Tongue (tissue), 2 donors: ENCODE measurements around the gene ERGIC1. TPM values are rescaled to one million over a fixed set of nuclear protein-coding genes. Genes with fewer than 3 reads are reported as not detected.

Source experiments
- DNase-seq: peaks from one replicate; pipeline ENCODE4 v3.0.0-alpha.2; 2015
- total RNA-seq: library from RNA; depleted of rRNA; stranded (reverse); fragments of >200 nt; gene quantifications from one replicate; pipeline ENCODE4 v1.2.3, GENCODE V29; 2014

Gene ERGIC1
- total RNA-seq, 1 donor from 2014 or later: 67.5 TPM

DNA sequence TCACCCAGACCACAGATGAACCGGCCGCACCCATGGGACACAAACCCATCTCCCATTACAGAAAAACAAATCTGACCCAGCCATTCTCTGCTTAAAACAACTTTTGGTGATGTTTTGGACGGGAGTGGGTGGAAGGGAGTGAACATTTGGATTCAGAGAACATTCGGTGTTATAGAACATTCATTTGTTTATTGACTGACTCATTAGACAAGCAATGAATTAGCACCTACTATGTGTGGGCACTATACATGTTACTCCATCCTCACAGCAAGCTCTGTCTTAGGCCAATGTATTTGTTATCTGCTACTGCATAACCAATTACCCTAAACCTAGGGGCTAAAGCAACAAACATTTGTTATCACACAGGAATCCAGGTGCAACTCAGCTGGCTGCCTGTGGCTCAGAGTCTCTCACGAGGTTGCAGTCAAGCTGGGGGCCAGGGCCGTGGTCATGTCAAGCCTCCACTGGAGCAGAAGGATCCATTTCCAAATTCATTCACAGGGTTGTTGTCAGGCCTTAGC lies 5.1 kb upstream of the ERGIC1 start:
- DNase-seq: no peak

GRCh38 chr5:172830275-172830799 lies 3.7 kb upstream of the ERGIC1 start:
- DNase-seq: no peak

GRCh38 chr5:172830876-172831662 lies 3.0 kb upstream of the ERGIC1 start:
- DNase-seq: no peak

- no peak for DNase-seq
Observed at GRCh38 chr5:172832383-172833315, 1.4 kb upstream of the ERGIC1 start.

DNA sequence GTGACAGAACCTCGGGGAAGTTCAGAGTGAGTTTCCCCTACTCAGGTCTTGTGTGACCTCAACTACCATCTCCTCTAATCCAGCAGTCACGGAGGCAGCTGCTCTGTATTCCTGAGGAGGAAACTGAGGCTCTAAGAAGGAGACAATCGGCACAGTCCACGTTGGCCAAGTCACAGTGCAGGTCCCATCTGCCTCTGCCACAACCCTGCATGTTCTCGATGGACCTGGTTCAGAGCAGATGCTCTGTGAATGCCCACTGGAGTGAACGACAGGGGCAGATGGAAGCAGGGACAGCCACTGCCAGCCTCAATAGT lies 722 bp upstream of the ERGIC1 start:
- DNase-seq: peak; percentile 53

- peak; percentile 57 for DNase-seq
Observed at GRCh38 chr5:172834415-172835289, 601 bp downstream of the ERGIC1 start.

DNA sequence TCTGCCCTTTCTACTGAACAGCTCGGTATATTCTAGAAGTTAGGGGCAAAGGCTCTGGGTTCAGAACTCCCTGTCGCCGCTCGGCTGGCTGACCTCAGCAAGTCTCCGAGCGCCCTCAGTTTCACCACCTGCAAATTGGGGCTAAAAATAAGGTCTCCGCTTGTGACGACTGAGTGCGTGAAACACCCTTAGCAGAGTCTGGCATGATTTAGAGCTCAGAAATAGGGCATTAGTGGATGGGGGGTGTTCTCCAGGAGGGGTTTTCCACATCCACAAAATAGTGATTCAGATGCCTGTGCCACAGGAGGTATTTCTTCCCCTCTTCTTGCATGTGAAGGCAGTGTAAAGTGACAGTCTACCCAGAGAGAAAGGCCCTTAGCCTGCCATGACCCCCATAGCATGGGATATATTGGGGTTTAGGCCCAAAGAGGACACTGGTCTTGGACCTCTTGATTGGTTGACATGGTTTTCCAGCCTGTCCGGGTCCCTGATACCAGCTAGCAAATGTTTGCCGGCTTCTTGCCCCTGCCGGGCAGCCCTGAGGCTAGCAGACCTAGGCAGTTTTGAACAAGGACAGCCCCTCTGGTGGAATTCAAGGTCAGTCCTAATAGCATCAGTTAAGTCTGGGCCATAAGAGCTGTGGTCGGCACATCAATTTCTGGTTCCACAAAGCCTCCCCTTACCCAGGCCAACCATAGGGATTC lies 1.4 kb downstream of the ERGIC1 start:
- DNase-seq: no peak

DNA sequence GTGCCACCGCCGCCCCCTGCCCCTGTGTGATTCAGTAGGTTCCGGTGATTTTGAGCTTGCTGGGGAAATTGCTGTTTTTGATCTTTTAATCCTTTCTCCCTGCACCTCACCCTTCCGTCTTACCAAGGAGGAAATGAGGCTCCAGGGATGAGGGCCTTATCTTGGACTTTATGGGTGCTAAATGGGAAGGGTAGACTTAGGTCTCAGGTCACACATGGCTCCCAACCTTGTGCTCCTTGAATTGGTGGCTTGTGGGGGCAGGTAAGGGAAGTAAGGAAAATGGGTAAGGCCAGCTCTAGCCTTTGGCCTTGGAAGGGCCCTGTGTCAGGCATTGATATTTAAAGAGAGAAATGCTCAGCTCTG lies 1.9 kb downstream of the ERGIC1 start:
- DNase-seq: no peak

DNA sequence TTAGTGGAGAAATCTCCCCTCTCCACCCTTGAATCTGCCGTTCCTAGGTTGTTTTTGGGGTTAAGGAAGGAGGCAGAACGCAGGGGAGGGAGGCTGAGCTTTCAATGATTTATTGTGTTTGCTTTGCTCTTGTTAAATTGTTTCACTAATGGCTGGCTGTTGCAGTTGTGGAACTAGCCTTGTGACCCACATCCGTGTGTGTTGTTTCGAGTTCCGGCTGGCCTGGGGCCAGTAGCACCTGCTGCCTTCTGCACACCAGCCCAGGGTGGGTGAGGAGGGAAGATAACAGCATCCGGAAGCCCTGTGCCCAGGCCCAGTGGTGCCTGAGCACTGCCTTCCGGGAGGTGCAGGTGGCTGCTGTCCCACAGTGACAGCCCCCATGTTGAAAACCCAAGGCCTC lies 3.6 kb downstream of the ERGIC1 start:
- DNase-seq: no peak

GRCh38 chr5:172838151-172838875 lies 4.3 kb downstream of the ERGIC1 start:
- DNase-seq: no peak

DNA sequence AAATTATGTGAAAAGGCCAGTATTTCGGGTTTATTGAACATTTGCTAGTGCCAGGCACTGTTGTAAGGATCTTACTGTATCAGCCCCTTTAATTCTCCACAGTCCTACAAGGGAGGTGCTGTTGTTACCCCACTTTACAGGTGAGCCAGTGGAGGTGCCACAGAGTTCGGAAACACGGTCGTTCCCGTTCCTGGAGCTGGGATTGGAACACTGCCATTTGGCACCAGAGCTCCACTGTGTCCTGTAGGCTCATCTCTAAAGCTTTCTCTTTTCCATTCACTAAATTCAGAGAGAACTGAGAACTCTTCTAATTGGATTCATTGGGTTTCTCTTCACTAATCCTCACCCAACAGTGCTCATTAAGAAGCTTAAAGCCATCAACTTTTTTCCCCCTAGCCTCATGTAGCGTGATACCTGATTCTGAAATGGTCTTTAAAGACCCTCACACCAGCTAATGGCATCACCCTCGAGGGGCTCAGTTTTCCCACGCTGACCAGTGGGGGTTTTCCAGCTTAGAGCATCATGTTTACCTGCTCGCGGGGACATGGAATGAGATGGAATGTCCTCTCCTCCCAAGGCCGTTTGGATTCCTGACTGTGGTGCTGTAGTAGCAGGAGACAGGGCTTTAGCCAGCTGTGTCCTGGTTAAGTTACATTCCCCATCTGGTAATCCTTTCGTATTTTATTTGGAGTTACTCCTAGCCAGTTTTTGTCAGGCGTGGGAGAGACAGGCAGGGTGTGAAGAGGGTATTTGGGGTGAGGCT lies 5.8 kb downstream of the ERGIC1 start:
- DNase-seq: peak; percentile 54

- no peak for DNase-seq
Observed at GRCh38 chr5:172840432-172841154, 6.5 kb downstream of the ERGIC1 start.

GRCh38 chr5:172841256-172841655 lies 7.2 kb downstream of the ERGIC1 start:
- peak; percentile 70 for DNase-seq

GRCh38 chr5:172843825-172844576 lies 9.9 kb downstream of the ERGIC1 start:
- no peak for DNase-seq

DNA sequence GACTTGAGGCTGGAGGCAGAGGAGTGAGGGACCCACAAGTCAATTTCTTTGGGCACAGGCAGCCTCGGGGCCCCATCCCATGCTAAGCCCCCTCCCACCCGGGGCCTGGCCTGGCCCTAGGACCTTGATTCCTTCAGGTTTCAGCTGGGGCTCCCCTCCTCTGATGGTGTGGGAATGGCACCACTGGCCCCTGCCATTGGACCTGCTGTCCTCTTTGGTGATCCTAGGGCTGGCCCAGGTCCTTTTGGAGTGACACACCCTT lies 10.5 kb downstream of the ERGIC1 start:
- DNase-seq: no peak

DNA sequence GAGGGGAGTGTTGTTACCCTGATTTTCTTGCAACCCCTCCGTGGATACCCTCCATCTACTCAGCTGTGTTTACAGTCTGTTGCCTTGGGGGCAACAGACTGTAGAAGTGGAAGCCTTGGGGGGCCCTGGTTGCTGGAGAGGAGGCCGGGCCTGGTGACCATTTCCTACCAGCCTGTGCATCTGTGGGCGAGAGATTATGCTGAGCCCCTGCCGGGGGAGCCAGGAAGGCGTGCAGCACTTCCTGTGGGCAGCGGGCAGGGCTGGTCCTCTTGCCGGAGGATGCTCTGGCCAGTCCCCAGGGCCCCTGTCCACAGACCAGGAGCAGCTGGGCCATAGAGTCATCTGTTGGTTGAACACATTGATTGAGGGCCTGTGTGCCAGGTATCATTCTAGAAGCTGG lies 11.1 kb downstream of the ERGIC1 start:
- no peak for DNase-seq

- DNase-seq: no peak
Observed at GRCh38 chr5:172845576-172845975, 11.5 kb downstream of the ERGIC1 start.

- no peak for DNase-seq
Observed at GRCh38 chr5:172846249-172846648, 12.2 kb downstream of the ERGIC1 start.

DNA sequence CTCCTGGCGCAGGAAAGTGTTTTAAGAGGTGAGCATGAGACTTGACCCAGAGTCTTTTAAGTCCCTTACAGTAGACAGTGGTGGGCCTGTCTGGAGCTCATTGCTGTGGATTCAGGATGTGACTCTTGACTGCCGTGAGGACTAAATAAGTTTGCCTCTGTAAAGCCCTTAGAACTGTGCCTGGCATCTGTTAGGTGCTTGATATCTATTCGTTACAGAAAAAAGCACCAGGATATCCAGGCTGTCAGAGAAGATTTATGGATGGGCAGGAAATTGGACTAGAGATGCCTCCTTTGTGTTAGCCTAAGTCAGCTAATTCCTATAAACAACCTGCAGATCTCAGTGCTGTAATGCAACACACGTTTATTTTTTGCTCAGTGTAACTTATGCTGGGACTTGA lies 12.6 kb downstream of the ERGIC1 start:
- DNase-seq: no peak
